Tibial artery (tissue), 4 donors: ENCODE data around the gene LAMB3.

Experiments
- DNase-seq, 2 donors: peaks; one replicate each; pipeline ENCODE4 v3.0.0-alpha.2; 2019
- H3K27ac ChIP-seq, 2 donors: fragments of 200-600 bp; sonication (generic) in 1 of 2; 1 replicate in 1 of 2; 2 replicates in 1 of 2; pipeline ENCODE4 v1.5.1; 2018 to 2019; ENCODE audit warnings: mild to moderate bottlenecking in 1 of 2
- H3K27me3 ChIP-seq, 2 donors: fragments of 200-600 bp; sonication (generic) in 1 of 2; one replicate each; pipeline versions ENCODE4 v1.5.1 to v1.6.0; 2016 to 2019
- H3K36me3 ChIP-seq, 3 donors: fragments of 200-600 bp; sonication (generic) in 2 of 3; one replicate each; pipeline ENCODE4 v1.5.1; 2016 to 2019; ENCODE audit warnings: mild to moderate bottlenecking in 2 of 3
- H3K4me1 ChIP-seq, 4 donors: fragments of 200-600 bp; sonication (generic) in 2 of 4; 1 replicate in 3 of 4; 2 replicates in 1 of 4; pipeline ENCODE4 v1.5.1; 2016 to 2019
- H3K4me3 ChIP-seq, 2 donors: fragments of 200-600 bp; sonication (generic) in 1 of 2; 1 replicate in 1 of 2; 2 replicates in 1 of 2; pipeline ENCODE4 v1.5.1; 2018 to 2019; ENCODE audit warnings: mild to moderate bottlenecking in 2 of 2
- H3K9me3 ChIP-seq, 3 donors: fragments of 200-600 bp; sonication (generic) in 1 of 3; one replicate each; pipeline ENCODE4 v1.5.1; 2016 to 2019
- intact Hi-C: fragments of 100-400 bp; cut with DNase I; formaldehyde crosslinking; loops from one replicate; pipeline ENCODE4 v1.15.0; 2023; ENCODE audit warnings: low total_unique reads
- TF ChIP-seq, protein P1 (sequence below), 2 experiments: fragments of 200-600 bp in 1 of 2; fragments of 450-650 bp in 1 of 2; IDR thresholded peaks; one replicate each; pipeline ENCODE4 v1.5.1; 2017 to 2019; ENCODE audit warnings: antibody characterized with exemption in 2 of 2, mild to moderate bottlenecking in 1 of 2, moderate library complexity in 1 of 2

The LAMB3 gene

GRCh38 chr1:209609791-209610630 is 42.2 kb downstream of the LAMB3 start:
- no peaks in the 10 kb centered on the region for H3K27me3 ChIP-seq
- TF ChIP-seq, protein P1, sequence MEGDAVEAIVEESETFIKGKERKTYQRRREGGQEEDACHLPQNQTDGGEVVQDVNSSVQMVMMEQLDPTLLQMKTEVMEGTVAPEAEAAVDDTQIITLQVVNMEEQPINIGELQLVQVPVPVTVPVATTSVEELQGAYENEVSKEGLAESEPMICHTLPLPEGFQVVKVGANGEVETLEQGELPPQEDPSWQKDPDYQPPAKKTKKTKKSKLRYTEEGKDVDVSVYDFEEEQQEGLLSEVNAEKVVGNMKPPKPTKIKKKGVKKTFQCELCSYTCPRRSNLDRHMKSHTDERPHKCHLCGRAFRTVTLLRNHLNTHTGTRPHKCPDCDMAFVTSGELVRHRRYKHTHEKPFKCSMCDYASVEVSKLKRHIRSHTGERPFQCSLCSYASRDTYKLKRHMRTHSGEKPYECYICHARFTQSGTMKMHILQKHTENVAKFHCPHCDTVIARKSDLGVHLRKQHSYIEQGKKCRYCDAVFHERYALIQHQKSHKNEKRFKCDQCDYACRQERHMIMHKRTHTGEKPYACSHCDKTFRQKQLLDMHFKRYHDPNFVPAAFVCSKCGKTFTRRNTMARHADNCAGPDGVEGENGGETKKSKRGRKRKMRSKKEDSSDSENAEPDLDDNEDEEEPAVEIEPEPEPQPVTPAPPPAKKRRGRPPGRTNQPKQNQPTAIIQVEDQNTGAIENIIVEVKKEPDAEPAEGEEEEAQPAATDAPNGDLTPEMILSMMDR (IDR thresholded peaks at IDR 0.05) = no peak
- no peak overlapping the region for H3K4me3 ChIP-seq
- H3K9me3 ChIP-seq = no peaks in the 10 kb centered on the region
- DNase-seq = no peak
- no peaks in the 10 kb centered on the region for H3K4me1 ChIP-seq
- H3K27ac ChIP-seq = no peak overlapping the region
- intact Hi-C loops = no loop called here
- no peaks in the 10 kb centered on the region for H3K36me3 ChIP-seq

GRCh38 chr1:209609041-209609790 is 43.0 kb downstream of the LAMB3 start:
- intact Hi-C loops = no loop called here
- H3K27ac ChIP-seq = no peak overlapping the region
- no peak for DNase-seq

DNA sequence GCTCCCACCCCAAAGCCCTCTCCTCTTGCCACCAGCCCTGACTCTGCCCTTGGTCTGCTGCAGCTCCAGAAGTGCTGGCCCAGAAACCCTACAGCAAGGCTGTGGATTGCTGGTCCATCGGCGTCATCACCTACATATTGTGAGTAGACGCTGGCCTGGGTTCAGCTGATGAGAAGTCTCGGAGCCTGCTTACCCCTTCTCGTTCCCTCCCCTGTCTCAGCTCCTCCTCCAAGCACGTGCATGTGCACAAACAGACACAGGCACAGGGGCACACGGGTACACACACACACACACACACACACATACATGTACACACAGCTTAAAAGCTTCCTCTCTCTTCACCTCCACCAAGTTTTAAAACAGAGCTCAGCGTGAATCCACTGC is 44.4 kb downstream of the LAMB3 start:
- TF ChIP-seq, protein P1 (IDR thresholded peaks at IDR 0.05) = no peak
- H3K4me1 ChIP-seq = no peaks in the 10 kb centered on the region
- H3K27ac ChIP-seq = no peak overlapping the region
- H3K36me3 ChIP-seq = no peaks in the 10 kb centered on the region
- intact Hi-C loops = no loop called here
- no peak for DNase-seq
- H3K27me3 ChIP-seq = no peaks in the 10 kb centered on the region
- no peak overlapping the region for H3K4me3 ChIP-seq
- H3K9me3 ChIP-seq = no peaks in the 10 kb centered on the region

More at GRCh38 chr1:209609041-209609790, 43.0 kb downstream of the LAMB3 start:
- H3K36me3 ChIP-seq = no peaks in the 10 kb centered on the region
- no peaks in the 10 kb centered on the region for H3K9me3 ChIP-seq
- no peaks in the 10 kb centered on the region for H3K4me1 ChIP-seq
- TF ChIP-seq, protein P1 (IDR thresholded peaks at IDR 0.05) = no peak
- no peak overlapping the region for H3K4me3 ChIP-seq
- no peaks in the 10 kb centered on the region for H3K27me3 ChIP-seq

- intact Hi-C loops = no loop called here
- Histone ChIP-seq H3K27ac (no peak overlapping the region), H3K4me3 (no peak overlapping the region), H3K4me1 (no peaks in the 10 kb centered on the region), H3K36me3 (no peaks in the 10 kb centered on the region), H3K27me3 (no peaks in the 10 kb centered on the region), H3K9me3 (no peaks in the 10 kb centered on the region)
- no peak for DNase-seq
- TF ChIP-seq, protein P1 (IDR thresholded peaks at IDR 0.05) = no peak
These were observed 45.0 kb downstream of the LAMB3 start for GRCh38 chr1:209607102-209607794.

- Histone ChIP-seq H3K27me3 (no peaks in the 10 kb centered on the region), H3K4me3 (no peak overlapping the region), H3K9me3 (no peaks in the 10 kb centered on the region), H3K27ac (no peak overlapping the region), H3K4me1 (no peaks in the 10 kb centered on the region), H3K36me3 (no peaks in the 10 kb centered on the region)
- no peak for DNase-seq
- intact Hi-C loops = no loop called here
- TF ChIP-seq, protein P1 (IDR thresholded peaks at IDR 0.05) = no peak
These were observed 48.3 kb downstream of the LAMB3 start for GRCh38 chr1:209603877-209604276.
